Measurements from ENCODE around the gene PAK5. TPM values are rescaled to one million over a fixed set of nuclear protein-coding genes. Genes with fewer than 3 reads are reported as not detected.

Gene PAK5
- polyA plus RNA-seq, 1 donor (not counting 4 experiments of a cell fraction or from before 2014, with no cell fraction given): not detected

GRCh38 chr20:9705722-9706476, 133.0 kb downstream of the PAK5 start:
- dilution Hi-C loops (cut with MboI; ENCODE audit: extremely low pct_ligation_motif_present, low sequenced_read_pairs): no loop called here
- Histone ChIP-seq H3K9me3 (ENCODE audit: control insufficient read depth, low read depth, low read length) (no peaks in the 10 kb centered on the region), H3K27ac (ENCODE audit: control insufficient read depth, insufficient read depth, low read length) (no peak overlapping the region), H2AFZ (ENCODE audit: control insufficient read depth, low read length) (no peak overlapping the region), H4K20me1 (ENCODE audit: control insufficient read depth, extremely low read depth, insufficient read depth, low read length) (no peaks in the 10 kb centered on the region), H3K27me3 (ENCODE audit: control insufficient read depth, extremely low read depth, insufficient read depth, low read length) (no peaks in the 10 kb centered on the region), H3K4me3 (ENCODE audit: control insufficient read depth in 2 of 3, extremely low read depth in 1 of 3, insufficient read depth in 2 of 3, low read depth in 1 of 3, low read length in 3 of 3) (no peak overlapping the region), H3K4me1 (ENCODE audit: control insufficient read depth, extremely low read depth, insufficient read depth, low read length) (no peaks in the 10 kb centered on the region), H3K9ac (ENCODE audit: control insufficient read depth, extremely low read depth, insufficient read depth, low read length) (no peak overlapping the region), H3K4me2 (ENCODE audit: control insufficient read depth, extremely low read depth, insufficient read depth, low read depth, low read length) (no peak overlapping the region), H3K36me3 (ENCODE audit: control insufficient read depth in 2 of 2, extremely low read depth in 1 of 2, insufficient read depth in 2 of 2, low read length in 2 of 2) (no peaks in the 10 kb centered on the region), H3K79me2 (ENCODE audit: control insufficient read depth, insufficient read depth, low read length) (no peaks in the 10 kb centered on the region), H3K9me1 (ENCODE audit: control insufficient read depth, extremely low read depth, insufficient read depth, low read length) (no peaks in the 10 kb centered on the region)
- DNase-seq (ENCODE audit: low read depth, low spot score): no peak
- no peak for TF ChIP-seq EZH2 (IDR thresholded peaks at IDR 0.05; ENCODE audit: low read length)
- TF ChIP-seq CTCF (optimal IDR thresholded peaks at IDR 0.05 in 1 of 3, IDR thresholded peaks at IDR 0.05 in 1 of 3, conservative IDR thresholded peaks at IDR 0.05 in 1 of 3; ENCODE audit: extremely low read depth in 1 of 3, insufficient read depth in 2 of 3, low read length in 3 of 3): no peak
- FAIRE-seq: no peak

- H3K9ac ChIP-seq (ENCODE audit: control insufficient read depth, extremely low read depth, insufficient read depth, low read length): no peak overlapping the region
- no peaks in the 10 kb centered on the region for H3K9me1 ChIP-seq (ENCODE audit: control insufficient read depth, extremely low read depth, insufficient read depth, low read length)
- H3K79me2 ChIP-seq (ENCODE audit: control insufficient read depth, insufficient read depth, low read length): no peaks in the 10 kb centered on the region
- H2AFZ ChIP-seq (ENCODE audit: control insufficient read depth, low read length): no peak overlapping the region
- no peaks in the 10 kb centered on the region for H3K36me3 ChIP-seq (ENCODE audit: control insufficient read depth in 2 of 2, extremely low read depth in 1 of 2, insufficient read depth in 2 of 2, low read length in 2 of 2)
- H3K4me3 ChIP-seq (ENCODE audit: control insufficient read depth in 2 of 3, extremely low read depth in 1 of 3, insufficient read depth in 2 of 3, low read depth in 1 of 3, low read length in 3 of 3): no peak overlapping the region
- no peak for FAIRE-seq
- H4K20me1 ChIP-seq (ENCODE audit: control insufficient read depth, extremely low read depth, insufficient read depth, low read length): no peaks in the 10 kb centered on the region
- H3K27me3 ChIP-seq (ENCODE audit: control insufficient read depth, extremely low read depth, insufficient read depth, low read length): no peaks in the 10 kb centered on the region
- no peak overlapping the region for H3K27ac ChIP-seq (ENCODE audit: control insufficient read depth, insufficient read depth, low read length)
- H3K9me3 ChIP-seq (ENCODE audit: control insufficient read depth, low read depth, low read length): no peaks in the 10 kb centered on the region
- TF ChIP-seq CTCF (optimal IDR thresholded peaks at IDR 0.05 in 1 of 3, IDR thresholded peaks at IDR 0.05 in 1 of 3, conservative IDR thresholded peaks at IDR 0.05 in 1 of 3; ENCODE audit: extremely low read depth in 1 of 3, insufficient read depth in 2 of 3, low read length in 3 of 3) (no peak), EZH2 (IDR thresholded peaks at IDR 0.05; ENCODE audit: low read length) (no peak)
- dilution Hi-C loops (cut with MboI; ENCODE audit: extremely low pct_ligation_motif_present, low sequenced_read_pairs): no loop called here
- DNase-seq (ENCODE audit: low read depth, low spot score): no peak
- no peak overlapping the region for H3K4me2 ChIP-seq (ENCODE audit: control insufficient read depth, extremely low read depth, insufficient read depth, low read depth, low read length)
- peaks cover 3% of the 10 kb centered on the region for H3K4me1 ChIP-seq (ENCODE audit: control insufficient read depth, extremely low read depth, insufficient read depth, low read length)
These were observed 139.7 kb downstream of the PAK5 start for GRCh38 chr20:9699181-9699580.
